ENCODE data around the gene VASN.
"Not testable (repeated sequence)": the region's sequence is repeated elsewhere in the genome, so short reads cannot be mapped to it uniquely, and the experiment has no call there.

VASN gene

DNA sequence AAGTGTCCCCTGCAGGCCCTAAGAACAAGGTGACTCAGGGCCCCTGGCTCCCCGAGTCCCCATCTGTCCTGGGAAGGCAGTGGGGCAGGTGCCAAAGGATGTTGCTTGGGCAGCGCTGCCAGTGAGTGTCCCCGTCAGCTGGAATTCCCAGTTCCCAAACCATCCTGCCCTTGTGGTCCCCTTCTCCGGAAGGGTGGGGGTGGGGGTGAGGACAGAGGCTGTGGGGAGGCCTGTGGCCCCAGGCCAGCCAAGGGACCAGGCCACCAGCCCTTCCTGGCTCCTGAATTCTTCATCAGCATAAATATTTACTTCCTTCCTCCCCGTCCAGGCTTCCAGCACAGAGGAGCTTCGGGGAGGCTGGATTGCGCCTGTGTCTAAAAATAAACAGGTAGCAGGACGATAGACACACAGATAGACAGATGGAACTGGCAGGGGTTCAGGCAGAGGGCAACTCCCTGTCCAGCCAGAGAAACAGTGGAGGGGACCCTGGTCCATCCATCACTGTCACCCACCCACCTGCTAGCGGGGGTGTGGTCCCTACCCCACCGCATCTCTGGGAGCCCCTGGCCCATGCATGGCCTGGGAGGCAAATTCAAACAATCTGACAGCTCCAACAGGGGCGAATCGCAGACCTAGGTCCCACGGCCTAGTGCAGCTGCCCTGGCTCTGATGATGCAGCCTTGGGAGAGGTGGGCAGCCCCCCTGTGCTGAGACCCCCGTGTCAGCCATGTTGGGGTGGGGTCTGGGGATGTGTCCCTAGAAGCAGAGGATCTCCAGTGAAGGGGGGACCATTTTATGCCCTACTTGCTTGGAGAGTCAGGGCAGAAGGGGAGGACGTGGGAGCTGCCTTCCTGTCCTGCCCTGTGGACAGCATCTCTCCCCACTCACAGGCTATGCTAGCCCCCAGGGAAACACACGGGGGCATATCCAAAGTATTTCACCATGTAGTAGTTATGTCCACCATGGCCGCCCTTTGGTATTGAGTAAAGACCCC is 42.6 kb upstream of the VASN start:
- FAIRE-seq: no peak
- DNase-seq (ENCODE audit: insufficient read length, low spot score): no peak
- no peak for TF ChIP-seq PAX5 (IDR thresholded peaks at IDR 0.05; ENCODE audit: insufficient read depth, low read length, severe bottlenecking)
- TF ChIP-seq POU2F2 (IDR thresholded peaks at IDR 0.05; ENCODE audit: low read depth, low read length): no peak
- TF ChIP-seq POLR2AphosphoS5 (IDR thresholded peaks at IDR 0.05; ENCODE audit: low read depth, low read length): no peak

- peak; percentile 72 for FAIRE-seq
- DNase-seq (ENCODE audit: insufficient read length, low spot score): peak; percentile 95
- TF ChIP-seq POLR2A (IDR thresholded peaks at IDR 0.05; ENCODE audit: low read depth, low read length): no peak
- TF ChIP-seq POU2F2 (IDR thresholded peaks at IDR 0.05; ENCODE audit: low read depth, low read length): no peak
- TF ChIP-seq POLR2AphosphoS5 (IDR thresholded peaks at IDR 0.05; ENCODE audit: low read depth, low read length): no peak
- no peak for TF ChIP-seq PAX5 (IDR thresholded peaks at IDR 0.05; ENCODE audit: insufficient read depth, low read length, severe bottlenecking)
- TF ChIP-seq SPI1 (IDR thresholded peaks at IDR 0.05; ENCODE audit: low read depth, low read length): no peak
- no peak for TF ChIP-seq TAF1 (IDR thresholded peaks at IDR 0.05; ENCODE audit: low read depth, low read length)
These were observed 41.3 kb upstream of the VASN start for GRCh38 chr16:4330277-4330874.

- FAIRE-seq: no peak
- no peak for DNase-seq (ENCODE audit: insufficient read length, low spot score)
- TF ChIP-seq PAX5 (IDR thresholded peaks at IDR 0.05; ENCODE audit: insufficient read depth, low read length, severe bottlenecking) (no peak), POLR2AphosphoS5 (IDR thresholded peaks at IDR 0.05; ENCODE audit: low read depth, low read length) (no peak), POU2F2 (IDR thresholded peaks at IDR 0.05; ENCODE audit: low read depth, low read length) (no peak), SPI1 (IDR thresholded peaks at IDR 0.05; ENCODE audit: low read depth, low read length) (no peak)
These were observed 39.6 kb upstream of the VASN start for GRCh38 chr16:4332083-4332482.

DNA sequence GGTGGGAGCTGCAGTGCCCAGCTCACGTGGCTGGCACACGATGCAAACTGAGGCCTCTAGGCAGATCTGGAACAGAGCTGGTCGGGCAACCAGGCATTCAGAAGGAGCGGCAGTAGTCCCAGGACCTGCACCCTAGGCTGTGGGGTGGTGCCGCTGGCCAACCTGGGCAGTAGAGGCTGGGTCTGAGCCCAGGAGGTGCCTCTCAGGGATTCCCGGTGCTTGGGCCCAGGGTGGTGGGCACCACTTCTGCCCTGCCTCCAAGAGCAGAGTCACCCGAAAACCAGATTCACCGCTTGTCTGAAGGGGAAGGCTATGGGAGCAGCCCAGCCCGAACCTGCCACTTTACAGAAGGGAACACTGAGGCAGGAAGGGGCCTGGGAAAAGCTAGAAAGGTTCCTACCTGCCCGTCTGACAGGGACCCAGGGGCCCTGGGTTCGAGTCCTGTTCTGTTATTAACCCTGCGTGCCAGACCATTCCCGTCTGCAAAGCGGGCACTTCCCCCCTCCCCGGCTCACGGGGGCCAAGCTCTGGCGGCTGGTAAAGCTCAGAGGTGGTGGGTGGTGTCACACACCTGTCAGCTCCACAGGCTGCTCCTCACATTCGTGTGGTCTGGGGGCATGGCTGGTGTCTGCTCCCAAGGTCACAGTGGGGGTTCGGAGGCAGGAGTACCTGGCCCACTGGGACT is 38.9 kb upstream of the VASN start:
- FAIRE-seq (no peak), DNase-seq (ENCODE audit: insufficient read length, low spot score) (no peak)
- TF ChIP-seq SPI1 (IDR thresholded peaks at IDR 0.05; ENCODE audit: low read depth, low read length) (no peak), POLR2A (IDR thresholded peaks at IDR 0.05; ENCODE audit: low read depth, low read length) (no peak), POU2F2 (IDR thresholded peaks at IDR 0.05; ENCODE audit: low read depth, low read length) (no peak), POLR2AphosphoS5 (IDR thresholded peaks at IDR 0.05; ENCODE audit: low read depth, low read length) (no peak), TAF1 (IDR thresholded peaks at IDR 0.05; ENCODE audit: low read depth, low read length) (no peak), PAX5 (IDR thresholded peaks at IDR 0.05; ENCODE audit: insufficient read depth, low read length, severe bottlenecking) (no peak)

DNA sequence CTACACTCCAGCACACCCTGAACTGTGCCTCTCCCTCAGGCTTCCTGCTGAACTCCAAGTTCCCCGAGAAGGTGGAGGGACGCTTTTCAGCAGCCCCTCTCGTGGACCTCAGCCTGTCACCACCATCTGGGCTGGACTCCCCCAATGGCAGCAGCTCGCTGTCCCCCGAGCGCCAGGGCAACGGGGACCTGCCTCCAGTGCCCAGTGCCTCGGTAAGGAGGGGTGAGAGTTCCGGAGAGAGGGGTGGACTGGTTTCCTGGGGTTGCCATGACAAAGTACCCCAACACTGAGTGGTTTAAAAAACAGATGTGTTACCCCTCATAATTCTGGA is 38.4 kb upstream of the VASN start:
- no peak for FAIRE-seq
- TF ChIP-seq TAF1 (IDR thresholded peaks at IDR 0.05; ENCODE audit: low read depth, low read length) (no peak), PAX5 (IDR thresholded peaks at IDR 0.05; ENCODE audit: insufficient read depth, low read length, severe bottlenecking) (no peak), POLR2A (IDR thresholded peaks at IDR 0.05; ENCODE audit: low read depth, low read length) (no peak), POLR2AphosphoS5 (IDR thresholded peaks at IDR 0.05; ENCODE audit: low read depth, low read length) (no peak), POU2F2 (IDR thresholded peaks at IDR 0.05; ENCODE audit: low read depth, low read length) (no peak), SPI1 (IDR thresholded peaks at IDR 0.05; ENCODE audit: low read depth, low read length) (no peak)
- DNase-seq (ENCODE audit: insufficient read length, low spot score): no peak

- DNase-seq (ENCODE audit: insufficient read length, low spot score): not testable (repeated sequence)
These were observed 37.9 kb upstream of the VASN start for GRCh38 chr16:4333714-4334113.

DNA sequence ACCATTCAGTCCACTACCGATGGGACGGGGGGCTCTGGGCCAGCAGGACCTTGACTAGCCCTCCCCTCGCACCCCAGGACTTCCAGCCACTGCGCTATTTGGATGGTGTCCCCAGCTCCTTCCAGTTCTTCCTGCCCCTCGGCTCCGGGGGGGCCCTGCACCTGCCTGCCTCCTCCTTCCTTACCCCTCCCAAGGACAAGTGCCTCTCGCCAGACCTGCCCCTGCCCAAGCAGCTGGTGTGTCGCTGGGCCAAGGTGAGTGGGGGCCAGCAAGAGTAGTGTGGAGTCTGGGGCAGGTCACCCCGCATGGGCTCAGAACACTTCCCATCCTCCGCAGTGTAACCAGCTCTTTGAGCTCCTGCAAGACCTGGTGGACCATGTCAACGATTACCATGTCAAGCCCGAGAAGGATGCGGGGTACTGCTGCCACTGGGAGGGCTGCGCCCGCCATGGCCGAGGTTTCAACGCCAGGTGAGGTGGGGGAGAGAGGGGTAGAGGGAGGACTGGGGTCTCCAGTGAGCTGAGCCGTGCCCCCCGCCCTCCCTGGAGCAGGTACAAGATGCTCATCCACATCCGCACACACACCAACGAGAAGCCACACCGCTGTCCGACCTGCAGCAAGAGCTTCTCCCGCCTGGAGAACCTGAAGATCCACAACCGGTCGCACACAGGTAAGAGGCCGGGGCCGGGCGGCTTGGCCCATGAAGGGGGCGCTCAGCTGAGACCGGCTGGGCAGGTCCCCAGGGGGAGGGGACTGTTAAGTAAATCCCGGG is 36.7 kb upstream of the VASN start:
- FAIRE-seq (no peak), DNase-seq (ENCODE audit: insufficient read length, low spot score) (no peak)
- no peak for TF ChIP-seq SPI1 (IDR thresholded peaks at IDR 0.05; ENCODE audit: low read depth, low read length)
- no peak for TF ChIP-seq POLR2AphosphoS5 (IDR thresholded peaks at IDR 0.05; ENCODE audit: low read depth, low read length)
- no peak for TF ChIP-seq PAX5 (IDR thresholded peaks at IDR 0.05; ENCODE audit: insufficient read depth, low read length, severe bottlenecking)
- TF ChIP-seq POU2F2 (IDR thresholded peaks at IDR 0.05; ENCODE audit: low read depth, low read length): no peak
- no peak for TF ChIP-seq TAF1 (IDR thresholded peaks at IDR 0.05; ENCODE audit: low read depth, low read length)
- no peak for TF ChIP-seq POLR2A (IDR thresholded peaks at IDR 0.05; ENCODE audit: low read depth, low read length)

More at GRCh38 chr16:4333714-4334113, 37.9 kb upstream of the VASN start:
- not testable (repeated sequence) for FAIRE-seq

DNA sequence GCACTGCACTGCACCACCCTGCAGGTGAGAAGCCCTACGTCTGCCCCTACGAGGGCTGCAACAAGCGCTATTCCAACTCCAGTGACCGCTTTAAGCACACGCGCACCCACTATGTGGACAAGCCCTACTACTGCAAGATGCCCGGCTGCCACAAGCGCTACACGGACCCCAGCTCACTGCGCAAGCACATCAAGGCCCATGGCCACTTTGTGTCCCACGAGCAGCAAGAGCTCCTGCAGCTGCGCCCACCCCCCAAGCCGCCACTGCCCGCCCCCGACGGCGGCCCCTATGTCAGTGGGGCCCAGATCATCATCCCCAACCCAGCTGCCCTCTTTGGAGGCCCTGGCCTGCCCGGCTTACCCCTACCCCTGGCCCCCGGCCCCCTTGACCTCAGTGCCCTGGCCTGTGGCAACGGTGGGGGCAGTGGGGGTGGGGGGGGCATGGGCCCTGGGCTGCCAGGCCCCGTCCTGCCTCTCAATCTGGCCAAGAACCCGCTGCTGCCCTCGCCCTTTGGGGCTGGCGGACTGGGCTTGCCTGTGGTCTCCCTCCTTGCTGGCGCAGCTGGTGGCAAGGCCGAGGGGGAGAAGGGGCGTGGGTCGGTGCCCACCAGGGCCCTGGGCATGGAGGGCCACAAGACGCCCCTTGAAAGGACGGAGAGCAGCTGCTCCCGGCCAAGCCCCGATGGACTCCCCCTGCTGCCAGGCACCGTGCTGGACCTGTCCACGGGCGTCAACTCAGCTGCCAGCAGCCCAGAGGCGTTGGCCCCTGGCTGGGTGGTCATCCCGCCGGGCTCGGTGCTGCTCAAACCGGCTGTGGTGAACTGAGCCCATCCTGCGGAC is 34.7 kb upstream of the VASN start:
- no peak for TF ChIP-seq PAX5 (IDR thresholded peaks at IDR 0.05; ENCODE audit: insufficient read depth, low read length, severe bottlenecking)
- TF ChIP-seq POU2F2 (IDR thresholded peaks at IDR 0.05; ENCODE audit: low read depth, low read length): no peak
- TF ChIP-seq TAF1 (IDR thresholded peaks at IDR 0.05; ENCODE audit: low read depth, low read length): no peak
- TF ChIP-seq POLR2A (IDR thresholded peaks at IDR 0.05; ENCODE audit: low read depth, low read length): no peak
- no peak for TF ChIP-seq POLR2AphosphoS5 (IDR thresholded peaks at IDR 0.05; ENCODE audit: low read depth, low read length)
- TF ChIP-seq SPI1 (IDR thresholded peaks at IDR 0.05; ENCODE audit: low read depth, low read length): no peak
- DNase-seq (ENCODE audit: insufficient read length, low spot score): no peak
- FAIRE-seq: no peak

Measured in GM12891 (cell line).